ENCODE measurements around the gene GARNL3.

GARNL3 gene

DNA sequence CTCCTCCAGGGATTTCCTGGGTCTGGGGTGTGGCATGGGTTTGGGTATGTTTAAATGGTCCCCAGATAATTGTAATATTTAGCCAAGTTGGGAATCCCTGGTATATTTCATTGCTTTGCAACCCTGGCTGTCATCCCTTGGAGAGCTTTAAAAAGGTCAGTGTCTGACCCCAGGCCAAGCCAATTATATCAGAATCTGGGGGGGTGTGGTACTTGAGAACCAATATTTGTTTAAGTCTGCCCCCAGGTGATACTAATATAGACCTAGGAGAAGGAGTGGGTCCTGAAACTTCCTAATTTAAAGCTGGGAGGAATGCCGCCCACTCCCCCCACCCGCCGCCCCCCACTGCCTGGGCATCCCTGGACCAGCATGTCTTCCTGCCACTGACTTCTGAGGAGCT is 94.2 kb downstream of the GARNL3 start:
- no peak for DNase-seq (ENCODE audit: low read depth)
- TF ChIP-seq, protein P1, sequence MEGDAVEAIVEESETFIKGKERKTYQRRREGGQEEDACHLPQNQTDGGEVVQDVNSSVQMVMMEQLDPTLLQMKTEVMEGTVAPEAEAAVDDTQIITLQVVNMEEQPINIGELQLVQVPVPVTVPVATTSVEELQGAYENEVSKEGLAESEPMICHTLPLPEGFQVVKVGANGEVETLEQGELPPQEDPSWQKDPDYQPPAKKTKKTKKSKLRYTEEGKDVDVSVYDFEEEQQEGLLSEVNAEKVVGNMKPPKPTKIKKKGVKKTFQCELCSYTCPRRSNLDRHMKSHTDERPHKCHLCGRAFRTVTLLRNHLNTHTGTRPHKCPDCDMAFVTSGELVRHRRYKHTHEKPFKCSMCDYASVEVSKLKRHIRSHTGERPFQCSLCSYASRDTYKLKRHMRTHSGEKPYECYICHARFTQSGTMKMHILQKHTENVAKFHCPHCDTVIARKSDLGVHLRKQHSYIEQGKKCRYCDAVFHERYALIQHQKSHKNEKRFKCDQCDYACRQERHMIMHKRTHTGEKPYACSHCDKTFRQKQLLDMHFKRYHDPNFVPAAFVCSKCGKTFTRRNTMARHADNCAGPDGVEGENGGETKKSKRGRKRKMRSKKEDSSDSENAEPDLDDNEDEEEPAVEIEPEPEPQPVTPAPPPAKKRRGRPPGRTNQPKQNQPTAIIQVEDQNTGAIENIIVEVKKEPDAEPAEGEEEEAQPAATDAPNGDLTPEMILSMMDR (conservative IDR thresholded peaks at IDR 0.05; ENCODE audit: low read length): no peak
- no peak overlapping the region for H3K4me3 ChIP-seq (ENCODE audit: low read length)

DNA sequence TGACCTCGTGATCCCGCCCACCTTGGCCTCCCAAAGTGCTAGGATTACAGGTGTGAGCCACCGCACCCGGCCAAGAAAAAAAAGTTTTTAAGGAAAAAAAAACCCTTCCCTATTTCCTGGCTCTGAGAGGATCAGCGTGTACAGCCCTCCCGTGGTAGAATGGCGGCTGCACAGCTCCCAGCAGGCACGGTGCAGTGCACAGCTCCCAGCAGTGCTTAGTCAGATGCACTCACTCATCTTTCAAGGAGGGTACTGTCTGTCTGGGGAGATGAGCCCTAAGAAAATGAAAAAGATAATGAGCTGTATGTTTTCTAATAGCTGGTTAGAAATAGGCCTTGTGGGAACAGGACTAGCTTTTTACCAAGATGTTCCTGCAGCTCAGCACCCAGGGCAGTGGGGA is 95.7 kb downstream of the GARNL3 start:
- TF ChIP-seq, protein P1 (conservative IDR thresholded peaks at IDR 0.05; ENCODE audit: low read length): peak; percentile 29
- H3K4me3 ChIP-seq (ENCODE audit: low read length): no peak overlapping the region
- no peak for DNase-seq (ENCODE audit: low read depth)

DNA sequence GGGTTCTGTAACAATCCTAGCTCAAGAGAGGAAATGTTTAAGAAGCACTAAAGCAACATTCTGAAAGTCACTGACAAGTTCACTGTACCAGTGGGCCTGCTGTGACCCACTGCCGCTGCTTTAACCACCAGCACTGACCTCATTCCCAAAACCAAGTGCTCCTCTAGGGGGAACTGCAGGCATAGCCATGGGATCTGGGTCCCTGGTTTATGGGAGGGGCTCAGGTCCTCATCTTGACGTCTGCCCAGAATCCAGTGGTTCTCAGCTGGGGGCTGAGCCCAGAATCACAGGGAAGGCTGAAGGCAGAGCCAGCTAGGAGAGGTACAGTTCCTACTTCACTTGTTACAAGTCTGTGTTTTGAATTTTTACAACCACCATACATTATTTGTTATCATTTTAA is 96.3 kb downstream of the GARNL3 start:
- no peak for DNase-seq (ENCODE audit: low read depth)
- TF ChIP-seq, protein P1 (conservative IDR thresholded peaks at IDR 0.05; ENCODE audit: low read length): peak; percentile 11; the same call in 1 of the 2 replicates
- no peak overlapping the region for H3K4me3 ChIP-seq (ENCODE audit: low read length)

DNA sequence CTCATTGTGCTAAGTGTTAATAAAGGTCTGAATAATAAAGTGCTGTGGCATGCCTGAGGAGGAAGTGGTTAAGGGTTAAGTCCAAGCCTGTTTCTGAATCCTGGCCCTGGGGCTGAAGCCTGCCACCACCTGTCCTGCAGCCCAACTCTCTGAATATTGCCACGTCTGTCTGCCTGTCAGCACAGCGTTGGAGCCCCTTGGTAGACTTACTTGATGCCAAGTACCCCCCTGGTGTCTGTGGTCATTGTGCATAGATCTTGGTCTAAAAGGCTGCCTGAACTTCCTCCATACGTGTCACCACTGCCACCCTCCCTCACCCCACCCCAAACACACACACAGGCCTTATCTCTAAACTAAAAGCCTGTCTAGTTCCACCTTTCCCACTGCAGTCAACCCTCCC is 97.0 kb downstream of the GARNL3 start:
- H3K4me3 ChIP-seq (ENCODE audit: low read length): no peak overlapping the region
- DNase-seq (ENCODE audit: low read depth): no peak
- TF ChIP-seq, protein P1 (conservative IDR thresholded peaks at IDR 0.05; ENCODE audit: low read length): no peak

DNA sequence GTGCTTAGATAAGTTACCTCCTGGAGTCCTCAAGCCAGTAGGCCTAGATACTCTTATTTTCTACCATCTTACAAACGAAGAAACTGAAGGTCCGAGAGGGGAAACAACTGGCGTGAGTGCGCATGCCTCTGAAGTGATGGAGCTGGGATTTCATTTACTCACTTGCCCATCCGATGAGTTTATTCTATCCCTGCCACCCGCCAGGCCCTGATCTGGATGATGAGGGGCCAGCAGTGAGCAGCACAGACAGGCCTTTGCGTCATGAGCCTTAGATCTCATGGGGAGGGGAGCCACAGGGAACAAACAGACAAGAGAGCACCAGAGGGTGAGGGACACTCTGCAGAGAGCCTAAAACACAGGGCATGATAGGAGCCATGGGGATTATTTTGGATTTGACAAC is 98.3 kb downstream of the GARNL3 start:
- no peak overlapping the region for H3K4me3 ChIP-seq (ENCODE audit: low read length)
- TF ChIP-seq, protein P1 (conservative IDR thresholded peaks at IDR 0.05; ENCODE audit: low read length): no peak
- no peak for DNase-seq (ENCODE audit: low read depth)

DNA sequence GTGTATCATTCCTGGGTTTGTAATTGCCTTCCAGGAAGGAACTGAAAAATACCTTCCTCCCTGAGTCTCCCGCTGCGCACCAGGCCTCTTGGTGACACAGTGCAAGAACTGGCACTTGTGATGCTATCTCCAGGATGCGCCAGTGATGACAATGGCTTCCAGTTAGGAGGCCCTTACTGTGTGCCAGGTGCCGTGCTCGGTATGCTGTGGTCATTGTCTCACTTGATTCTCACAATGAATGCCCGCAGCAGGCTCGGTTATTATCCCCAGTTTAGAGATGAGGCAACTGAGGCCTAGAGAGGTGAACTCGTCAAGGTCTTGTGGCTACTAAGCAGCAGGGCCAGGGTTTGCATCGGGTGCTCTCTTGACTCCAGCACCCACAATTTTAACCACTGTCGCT is 100.9 kb downstream of the GARNL3 start:
- TF ChIP-seq, protein P1 (conservative IDR thresholded peaks at IDR 0.05; ENCODE audit: low read length): no peak
- H3K4me3 ChIP-seq (ENCODE audit: low read length): no peak overlapping the region
- DNase-seq (ENCODE audit: low read depth): no peak

DNA sequence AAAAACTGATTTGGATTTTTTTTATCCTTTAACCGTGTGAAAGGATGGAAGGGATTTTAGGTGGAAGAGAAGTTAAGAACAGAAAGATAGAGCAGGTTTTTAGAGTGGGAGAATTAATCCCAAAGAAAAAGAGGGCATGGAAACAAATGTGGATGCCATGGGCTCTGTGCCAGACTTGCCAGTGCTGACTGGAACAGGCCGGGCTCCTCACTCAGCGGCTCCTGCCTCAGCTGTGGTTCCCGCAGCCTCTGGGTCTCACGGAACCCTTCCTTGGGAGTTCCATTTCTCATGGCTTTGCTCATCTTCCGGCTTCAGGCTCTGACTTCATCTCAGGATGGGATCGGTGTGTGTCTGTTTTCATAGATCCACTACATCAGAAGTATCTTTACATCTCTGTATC is 102.0 kb downstream of the GARNL3 start:
- TF ChIP-seq, protein P1 (conservative IDR thresholded peaks at IDR 0.05; ENCODE audit: low read length): no peak
- H3K4me3 ChIP-seq (ENCODE audit: low read length): no peak overlapping the region
- DNase-seq (ENCODE audit: low read depth): no peak
